SKM-1 treated with dmso at 0.1 percent for 144 hours (cell line): ENCODE measurements around the gene PGA5.
"Not testable (repeated sequence)": the region's sequence is repeated elsewhere in the genome, so short reads cannot be mapped to it uniquely, and the experiment has no call there.

Experiments used
- DNase-seq: peaks from one replicate; lab custom pipeline; 2025; ENCODE audit not compliant: unreplicated experiment; lab: John Stamatoyannopoulos, UW

The PGA5 gene

DNA sequence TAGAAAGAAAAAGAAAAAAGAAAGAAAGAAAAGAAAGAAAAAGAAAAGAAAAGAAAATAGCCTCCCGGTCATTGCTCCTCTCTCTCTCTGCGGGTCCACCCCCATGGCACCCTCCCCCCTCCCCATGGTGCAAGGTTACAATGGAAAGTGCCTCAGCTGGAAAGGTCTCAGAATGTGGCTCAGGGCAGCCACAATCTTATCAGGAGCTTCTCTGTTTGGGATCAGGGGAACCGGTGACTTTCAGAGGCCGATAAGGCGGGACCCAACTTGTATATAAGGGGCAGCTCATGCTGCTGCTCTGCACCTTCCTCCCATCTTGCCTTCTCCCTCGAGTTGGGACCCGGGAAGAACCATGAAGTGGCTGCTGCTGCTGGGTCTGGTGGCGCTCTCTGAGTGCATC is at the start of gene PGA5:
Gene PGA5 (plus strand): TSS at position 301 of the 400 bp plus-strand sequence. CDS start 52 bp downstream, at position 353.
- not testable (repeated sequence) for DNase-seq

DNA sequence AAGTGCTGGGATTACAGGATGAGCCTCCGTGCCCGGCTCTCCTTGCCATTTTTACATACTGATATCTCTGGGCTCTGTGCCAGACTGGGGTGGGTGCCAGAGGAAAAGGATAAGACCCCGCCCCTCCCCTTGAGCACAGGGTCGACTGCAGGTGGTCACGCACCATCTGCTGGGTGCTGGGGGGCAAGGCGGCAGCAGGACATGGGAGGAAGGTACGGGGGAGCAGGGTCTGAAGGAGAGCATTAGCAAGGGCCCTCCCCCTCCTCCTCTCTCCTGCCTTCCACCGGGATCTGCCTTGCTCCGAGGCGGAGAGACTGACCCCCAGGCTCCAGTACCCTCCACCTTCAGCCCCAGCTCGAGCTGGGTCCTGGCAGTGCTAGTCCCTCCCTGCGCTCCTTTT is 47.4 kb upstream of the PGA5 start:
- DNase-seq = no peak

- no peak for DNase-seq
These were observed 46.8 kb upstream of the PGA5 start for GRCh38 chr11:61194169-61194671.

DNA sequence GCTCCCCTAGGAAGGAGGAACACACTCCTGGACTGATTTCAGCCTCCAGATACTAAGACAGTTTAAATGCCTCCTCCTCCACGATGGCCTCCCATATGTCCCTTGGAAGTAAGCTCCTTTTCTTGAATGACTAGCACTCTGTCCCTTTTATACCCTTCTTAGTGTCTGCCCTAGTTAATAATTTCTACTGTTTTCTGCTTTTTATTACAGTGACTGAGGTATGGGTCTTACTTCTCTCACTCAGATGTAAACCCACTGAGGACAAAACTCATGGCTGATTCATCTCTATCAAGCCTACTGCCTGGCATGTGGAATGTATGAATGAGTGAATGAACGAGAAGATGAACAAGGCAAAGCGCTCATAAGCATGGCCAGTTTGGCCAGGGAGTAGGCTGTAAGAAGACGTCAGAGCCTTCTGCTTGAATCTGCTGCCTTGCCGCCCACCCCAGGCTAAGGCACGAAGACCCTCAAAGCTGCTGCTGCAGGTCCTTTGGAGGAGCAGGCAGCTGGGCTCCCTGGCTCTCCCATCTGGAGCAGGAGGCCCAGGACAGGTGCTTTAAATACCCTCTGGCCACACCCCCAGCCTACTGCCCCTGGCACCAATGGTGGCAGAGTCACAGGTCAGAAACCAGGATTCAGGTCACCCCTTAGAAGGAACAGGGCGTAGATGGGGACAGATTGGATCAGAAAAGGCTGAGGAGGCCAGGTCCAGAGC is 45.8 kb upstream of the PGA5 start:
- no peak for DNase-seq

GRCh38 chr11:61195719-61196118 is 45.3 kb upstream of the PGA5 start:
- DNase-seq = no peak

DNA sequence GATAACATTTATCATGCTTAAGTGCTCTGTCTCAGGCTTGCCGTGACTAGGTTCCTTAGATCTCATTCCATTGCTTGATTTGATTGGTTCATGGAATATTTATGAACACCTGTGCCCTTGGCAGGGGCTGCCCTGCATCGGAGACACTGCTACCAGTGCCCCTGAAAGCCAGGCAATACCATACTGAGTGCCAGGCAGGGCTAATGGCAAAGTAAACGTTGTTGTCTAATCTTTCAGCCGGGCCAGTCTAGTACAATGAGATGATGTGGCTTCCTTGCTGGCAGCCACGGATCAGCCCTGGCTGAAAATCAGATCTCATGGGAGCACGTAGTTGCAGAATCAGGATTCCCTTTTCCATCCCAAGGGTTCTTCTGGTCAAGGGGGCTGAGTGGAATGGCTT is 42.6 kb upstream of the PGA5 start:
- no peak for DNase-seq

GRCh38 chr11:61198948-61199523 is 41.9 kb upstream of the PGA5 start:
- DNase-seq = no peak

GRCh38 chr11:61201476-61201875 is 39.5 kb upstream of the PGA5 start:
- DNase-seq = no peak

DNA sequence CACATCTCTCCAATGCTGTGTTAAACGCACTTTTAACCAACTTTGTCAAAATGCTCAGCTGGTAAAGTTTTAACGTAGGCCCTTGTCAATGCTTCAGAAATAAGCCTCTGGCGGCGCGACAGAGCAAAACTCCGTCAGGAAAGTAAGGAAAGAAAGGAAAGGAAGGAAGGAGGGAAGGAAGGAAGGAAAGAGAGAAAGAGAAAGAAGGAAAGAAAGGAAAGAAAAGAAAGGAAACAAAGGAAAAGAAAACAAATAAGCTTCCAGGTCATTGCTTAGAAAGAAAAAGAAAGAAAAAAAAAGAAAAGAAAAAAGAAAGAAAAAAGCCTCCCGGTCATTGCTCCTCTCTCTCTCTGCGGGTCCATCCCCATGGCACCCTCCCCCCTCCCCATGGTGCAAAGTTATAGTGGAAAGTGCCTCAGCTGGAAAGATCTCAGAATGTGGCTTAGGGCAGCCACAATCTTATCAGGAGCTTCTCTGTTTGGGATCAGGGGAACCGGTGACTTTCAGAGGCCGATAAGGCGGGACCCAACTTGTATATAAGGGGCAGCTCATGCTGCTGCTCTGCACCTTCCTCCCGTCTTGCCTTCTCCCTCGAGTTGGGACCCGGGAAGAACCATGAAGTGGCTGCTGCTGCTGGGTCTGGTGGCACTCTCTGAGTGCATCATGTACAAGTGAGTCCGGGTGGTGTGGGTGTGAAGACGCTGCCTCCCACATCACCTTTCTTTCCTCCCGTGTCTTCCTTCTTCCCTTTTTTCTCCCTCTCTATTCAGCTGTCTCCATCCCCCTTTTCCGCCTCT is 37.8 kb upstream of the PGA5 start, which contains the start of gene PGA3:
Gene PGA3 (plus strand): TSS at position 566 of the 797 bp plus-strand sequence. CDS start 50 bp downstream, at position 616.
- DNase-seq = not testable (repeated sequence)

- not testable (repeated sequence) for DNase-seq
These were observed 37.1 kb upstream of the PGA5 start for GRCh38 chr11:61203873-61204272.

- DNase-seq = not testable (repeated sequence)
These were observed 36.4 kb upstream of the PGA5 start for GRCh38 chr11:61204502-61205059.

GRCh38 chr11:61207636-61208310 is 33.2 kb upstream of the PGA5 start:
- DNase-seq = not testable (repeated sequence)

- not testable (repeated sequence) for DNase-seq
These were observed 30.3 kb upstream of the PGA5 start for GRCh38 chr11:61210629-61211028.

GRCh38 chr11:61211327-61211952 is 29.5 kb upstream of the PGA5 start:
- DNase-seq = not testable (repeated sequence)

- DNase-seq = not testable (repeated sequence)
These were observed 28.8 kb upstream of the PGA5 start for GRCh38 chr11:61212202-61212601.

GRCh38 chr11:61213711-61214324 is 27.2 kb upstream of the PGA5 start:
- not testable (repeated sequence) for DNase-seq

DNA sequence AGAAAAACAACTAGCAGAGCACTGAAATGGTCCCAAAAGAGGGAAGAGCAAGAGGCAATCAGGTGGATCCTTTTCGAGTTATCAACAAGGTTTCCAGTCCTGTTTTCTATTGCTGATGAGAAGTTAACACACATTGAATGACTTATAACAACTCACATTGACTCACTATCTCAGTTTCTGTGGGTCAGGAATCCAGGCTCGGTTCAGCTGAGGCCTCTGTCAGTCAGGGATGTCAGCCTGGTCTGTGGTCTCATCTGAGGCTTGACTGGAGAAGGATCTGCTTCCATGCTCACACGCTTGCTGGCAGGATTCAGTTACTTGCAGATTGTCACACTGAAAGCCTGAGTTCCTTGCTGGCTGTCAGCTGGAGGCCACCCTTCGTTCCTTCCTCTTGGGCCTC is 22.7 kb upstream of the PGA5 start:
- not testable (repeated sequence) for DNase-seq

DNA sequence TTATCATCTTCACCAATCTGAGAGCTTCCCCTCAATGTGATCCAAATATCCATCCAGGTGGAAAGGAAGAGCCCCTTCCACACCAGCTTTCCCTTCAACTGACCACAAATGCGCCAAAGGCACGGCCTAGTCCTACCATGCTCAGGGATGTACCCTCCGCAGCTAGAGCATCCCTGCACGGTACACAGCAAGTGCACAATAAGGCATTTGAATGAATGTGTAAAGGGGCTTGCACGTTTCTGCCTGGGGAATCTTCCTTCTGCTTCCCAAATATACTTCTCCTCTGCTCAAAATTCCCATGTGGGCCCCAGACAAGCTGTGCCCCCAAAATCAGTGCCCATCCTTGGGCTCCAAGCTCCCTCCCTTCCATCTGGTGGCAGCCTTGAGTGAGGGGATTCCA is 22.0 kb upstream of the PGA5 start:
- DNase-seq = not testable (repeated sequence)

GRCh38 chr11:61222047-61222446 is 18.9 kb upstream of the PGA5 start, which contains the start of gene PGA4:
Gene PGA4 (plus strand): TSS chr11:61222347. CDS start chr11:61222401, 54 bp downstream.
- not testable (repeated sequence) for DNase-seq

GRCh38 chr11:61222692-61223091 is 18.3 kb upstream of the PGA5 start:
- DNase-seq = not testable (repeated sequence)
